Urothelium cell line (cell line): ENCODE results near the gene TAF4.
A peak's percentile ranks its signal among the peaks of the same experiment; 100 is the strongest.

Experiments used
- DNase-seq: peaks from one replicate; pipeline ENCODE4 v3.0.0; 2011; ENCODE audit warnings: low spot score, mixed read lengths
- FAIRE-seq: peaks from 2 replicates; lab custom pipeline; 2011; peaks lifted over from hg19 to GRCh38; lab: Jason Lieb, UNC

The TAF4 gene

DNA sequence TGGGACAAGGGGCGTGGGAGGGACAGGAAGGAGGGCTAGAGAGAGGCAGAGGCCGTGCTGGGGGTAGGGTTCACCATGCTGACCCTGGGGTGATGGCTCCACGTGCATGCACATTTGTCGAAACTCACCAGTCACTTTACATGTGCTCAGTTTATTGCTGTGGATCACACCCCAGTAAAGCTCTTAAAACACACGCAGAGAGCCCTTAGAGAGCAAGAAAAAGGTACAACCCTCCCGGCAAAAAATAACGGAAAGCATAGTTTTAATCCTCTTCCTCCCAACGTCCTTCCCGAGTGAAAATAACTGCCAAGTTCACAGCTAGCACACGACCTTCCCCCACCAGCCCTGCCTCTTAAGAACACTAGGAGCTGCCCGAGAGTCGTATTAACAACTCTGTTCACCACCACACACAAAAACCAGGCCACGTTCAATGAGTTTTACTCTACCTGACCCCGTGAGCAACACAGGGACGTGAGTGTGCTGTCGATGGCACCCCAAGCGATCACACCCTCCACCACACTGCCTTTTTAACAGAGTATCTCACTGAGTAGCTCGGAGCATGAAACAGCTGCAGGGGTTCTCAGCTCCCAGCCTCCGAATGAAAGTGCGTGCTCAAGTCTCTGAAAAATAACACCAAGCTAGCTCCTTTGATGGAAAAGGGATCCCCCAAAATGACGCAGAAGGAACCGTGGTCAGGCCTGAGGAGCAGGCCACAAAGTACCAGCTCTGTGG is 39.7 kb downstream of the TAF4 start:
- DNase-seq (no peak), FAIRE-seq (no peak)

DNA sequence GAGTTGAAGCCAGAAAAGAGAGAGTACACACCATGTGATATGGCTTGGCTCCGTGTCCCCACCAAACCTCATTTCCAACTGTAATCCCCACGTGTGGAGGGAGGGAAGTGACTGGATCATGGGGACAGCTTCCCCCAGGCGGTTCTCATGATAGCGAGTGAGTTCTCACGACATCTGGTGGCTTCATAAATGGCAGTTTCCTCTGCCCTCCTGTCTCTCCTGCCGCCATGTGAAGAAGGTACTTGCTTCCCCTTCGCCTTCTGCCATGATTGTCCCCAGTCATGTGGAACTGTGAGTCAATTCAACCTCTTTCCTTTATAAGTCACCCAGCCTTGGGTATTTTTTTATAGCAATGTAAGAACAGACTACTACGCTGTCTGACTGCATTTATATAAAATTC is 40.3 kb downstream of the TAF4 start:
- FAIRE-seq (no peak), DNase-seq (no peak)

DNA sequence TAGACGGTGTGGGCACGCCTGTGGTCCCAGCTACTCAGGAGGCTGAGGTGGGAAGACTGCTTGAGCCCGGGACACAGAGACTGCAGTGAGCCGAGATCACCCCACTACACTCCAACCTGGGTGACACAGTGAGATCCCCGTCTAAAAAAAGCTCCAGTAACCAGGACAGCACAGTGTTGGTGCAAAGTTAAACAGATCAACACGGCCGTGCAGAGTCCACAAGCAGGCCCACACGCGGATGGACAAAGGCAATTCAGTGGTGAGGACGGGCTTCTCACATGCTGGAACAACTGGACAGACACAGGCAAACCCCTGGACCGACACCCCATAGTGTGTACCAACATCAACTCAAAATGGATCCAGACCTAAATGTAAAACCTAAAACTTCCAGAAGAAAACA is 41.7 kb downstream of the TAF4 start:
- DNase-seq = no peak
- no peak for FAIRE-seq

DNA sequence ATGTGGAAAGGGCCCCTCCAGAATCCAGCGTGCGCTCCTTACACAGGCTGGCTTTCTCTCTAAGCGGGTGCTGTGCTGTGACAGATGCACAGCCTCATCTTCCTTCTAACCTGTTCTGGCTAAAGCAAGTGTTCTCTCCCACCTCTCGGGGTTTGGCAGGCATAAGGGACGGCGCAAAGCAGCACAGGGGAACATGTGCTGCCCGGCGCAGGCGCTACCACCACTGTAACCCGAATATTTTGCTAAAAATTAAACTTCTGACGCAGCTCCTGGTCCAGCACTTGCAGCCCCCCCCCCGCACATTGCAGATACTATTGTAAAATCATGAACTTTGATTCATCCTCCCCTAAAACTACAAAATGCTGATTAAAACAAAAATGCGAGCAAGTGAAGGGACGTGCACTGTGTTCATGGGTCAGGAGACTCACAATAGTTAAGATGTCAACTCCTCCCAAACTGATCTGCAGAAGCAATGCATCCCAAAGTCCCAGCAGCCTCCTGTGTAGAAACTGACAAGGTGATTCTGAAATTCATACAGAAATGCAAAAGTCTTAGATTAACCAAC is 43.0 kb downstream of the TAF4 start:
- DNase-seq (no peak), FAIRE-seq (no peak)

DNA sequence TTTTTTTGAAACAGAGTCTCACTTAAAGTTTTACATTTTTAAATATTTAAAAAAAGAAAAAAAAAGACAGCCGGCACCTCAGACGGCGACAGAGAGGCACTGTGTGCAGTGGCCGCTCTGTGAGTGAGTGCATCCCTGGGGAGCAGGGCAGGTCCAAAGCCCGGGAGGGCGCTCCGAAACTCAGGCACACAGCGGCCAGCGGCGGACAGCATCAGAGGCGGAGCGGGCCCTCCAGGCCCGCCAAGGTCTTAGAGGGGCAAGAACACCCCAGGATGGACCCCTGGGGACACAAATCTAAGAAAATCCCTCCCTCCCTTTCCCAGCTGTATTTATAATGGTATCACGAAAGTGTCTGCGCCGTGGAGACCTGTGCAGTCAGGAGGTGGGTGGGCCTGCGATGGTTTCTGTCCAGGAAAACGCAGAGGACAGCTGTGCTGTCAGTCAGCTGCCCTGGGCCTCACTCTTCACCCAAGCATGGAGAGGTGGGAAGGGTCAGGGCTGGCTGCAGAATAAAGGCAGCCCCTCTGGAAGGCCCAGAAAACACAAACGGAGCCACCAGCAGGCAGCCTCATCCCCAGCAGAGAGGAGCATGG is 43.8 kb downstream of the TAF4 start:
- no peak for DNase-seq
- no peak for FAIRE-seq

DNA sequence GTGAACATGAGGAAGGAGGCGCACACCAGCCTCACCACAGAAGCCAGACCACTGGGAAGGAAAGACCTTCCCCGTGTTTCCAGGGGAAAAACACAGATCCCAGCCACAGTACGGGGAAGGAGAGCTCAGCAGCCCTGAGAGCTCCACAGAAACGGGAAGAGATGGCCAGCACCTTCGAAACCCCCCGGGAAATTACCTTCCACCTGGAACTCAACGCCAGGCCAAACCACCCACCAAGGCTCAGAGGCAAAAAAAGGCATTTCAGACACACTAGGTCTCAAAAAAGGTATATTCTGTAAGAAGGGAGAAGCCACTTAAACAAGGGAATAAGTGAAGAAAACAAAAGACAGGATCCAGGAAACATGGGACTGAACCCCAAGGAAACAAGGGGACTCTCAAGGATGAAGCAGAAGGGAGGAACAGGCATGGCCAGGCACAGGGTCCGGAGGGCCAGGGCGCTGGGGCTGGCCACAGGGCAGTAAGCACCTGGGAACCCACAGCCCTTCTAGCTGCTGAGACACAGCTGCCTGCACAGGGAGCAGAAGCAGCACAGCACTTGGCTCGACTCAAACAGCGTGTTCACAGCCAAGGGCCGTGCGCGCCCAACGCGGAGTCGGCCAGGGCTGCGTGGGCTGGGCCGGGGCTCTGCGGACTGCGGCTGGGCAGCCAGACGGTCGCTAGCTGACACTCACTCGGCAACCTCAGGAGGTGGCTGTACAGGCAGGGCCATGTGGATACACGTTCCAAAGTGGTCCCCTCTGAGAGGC is 44.6 kb downstream of the TAF4 start:
- FAIRE-seq (no peak), DNase-seq (no peak)

DNA sequence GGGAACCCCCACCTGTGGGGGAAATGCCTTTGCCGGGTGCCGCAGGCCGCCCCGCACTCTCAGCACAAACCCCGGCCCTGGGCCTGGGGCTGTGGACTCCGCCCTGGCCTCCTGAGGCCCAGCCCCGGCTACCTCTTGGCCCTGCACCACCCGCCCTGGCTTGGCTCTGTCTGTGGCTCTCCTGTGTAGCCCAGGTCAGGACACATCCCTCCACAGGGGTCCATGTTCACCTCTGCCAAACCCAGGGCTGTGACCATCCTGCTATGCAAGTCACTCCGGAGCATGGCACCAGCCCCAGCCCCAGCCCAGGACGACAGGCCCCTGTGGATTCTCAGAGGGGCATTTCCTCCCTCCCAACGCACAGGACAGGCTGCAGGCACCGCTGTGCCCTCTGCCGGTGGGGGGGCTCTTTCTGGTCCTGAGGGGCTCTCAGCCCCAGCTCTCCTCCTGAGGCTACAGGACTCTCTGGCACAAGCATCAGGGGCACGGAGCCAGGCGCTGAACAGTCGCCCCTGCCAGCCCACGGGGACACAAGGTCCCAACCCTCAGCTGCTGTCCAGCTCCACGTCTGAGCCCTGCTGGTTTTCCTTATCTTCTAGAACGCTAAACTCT is 45.7 kb downstream of the TAF4 start:
- DNase-seq (no peak), FAIRE-seq (no peak)

DNA sequence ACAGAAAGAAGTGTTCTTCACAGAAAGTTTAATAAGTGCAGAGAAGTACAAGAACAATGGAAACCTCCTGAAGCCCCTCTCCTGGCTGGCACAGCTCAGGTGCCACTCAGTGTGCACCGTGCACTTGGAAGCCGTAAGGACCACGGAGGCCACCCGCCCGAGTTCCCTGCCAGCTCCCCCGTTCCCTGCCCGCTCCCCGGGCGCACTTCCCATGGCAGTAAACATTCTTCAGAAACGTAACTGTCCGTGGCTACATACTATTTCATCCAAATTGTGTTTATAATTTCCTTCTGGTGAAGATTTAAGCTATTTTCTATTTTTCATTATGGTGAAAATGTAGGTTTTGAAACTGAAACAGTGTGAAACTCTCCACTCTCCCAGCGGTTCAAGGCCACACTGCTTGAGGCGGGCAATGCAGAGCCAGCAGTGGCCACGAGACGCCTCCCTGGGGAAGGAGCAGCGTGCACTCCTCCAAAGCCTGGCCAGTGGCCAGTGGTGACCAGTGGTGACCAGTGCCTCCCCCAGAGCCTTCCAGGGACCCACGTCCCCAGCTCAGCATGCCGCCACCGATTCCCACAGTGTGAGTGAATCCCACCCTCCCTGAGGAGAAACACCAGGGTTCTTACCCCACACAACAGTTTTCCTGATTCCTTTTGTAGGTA is 46.4 kb downstream of the TAF4 start:
- no peak for FAIRE-seq
- no peak for DNase-seq

DNA sequence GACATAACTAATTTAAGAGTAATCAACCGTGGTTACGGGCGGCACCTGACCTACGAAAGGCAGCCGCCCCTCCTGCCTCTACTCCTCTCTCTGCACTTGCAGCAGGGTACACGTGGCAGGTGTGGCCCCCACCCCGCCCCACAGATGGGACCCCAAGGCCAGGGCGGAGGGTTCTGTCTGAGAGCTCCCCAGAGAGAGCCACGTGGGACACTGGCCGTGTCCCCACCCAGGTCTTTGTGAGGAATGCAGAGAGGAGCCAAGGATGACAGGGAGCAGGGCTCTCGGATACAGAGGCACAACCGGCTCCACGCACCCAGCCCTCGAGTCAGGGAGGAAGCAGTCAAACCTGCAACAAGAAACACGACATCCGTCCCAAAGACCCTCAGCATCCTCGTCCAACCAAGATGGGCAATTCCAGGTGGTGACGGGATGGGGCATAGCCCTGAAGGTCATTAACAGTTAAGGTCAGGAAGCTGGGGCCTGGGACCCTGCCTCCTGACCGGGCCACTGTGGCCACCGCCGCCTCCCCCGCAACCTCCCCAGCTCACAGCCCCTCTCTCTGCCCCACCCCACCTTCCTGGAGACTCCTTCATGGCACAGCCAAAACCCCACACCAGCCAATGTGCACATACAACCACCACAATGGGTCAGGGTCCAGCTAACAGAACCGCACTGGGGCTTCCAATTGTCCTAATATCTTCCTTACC is 47.1 kb downstream of the TAF4 start:
- DNase-seq (no peak), FAIRE-seq (no peak)

DNA sequence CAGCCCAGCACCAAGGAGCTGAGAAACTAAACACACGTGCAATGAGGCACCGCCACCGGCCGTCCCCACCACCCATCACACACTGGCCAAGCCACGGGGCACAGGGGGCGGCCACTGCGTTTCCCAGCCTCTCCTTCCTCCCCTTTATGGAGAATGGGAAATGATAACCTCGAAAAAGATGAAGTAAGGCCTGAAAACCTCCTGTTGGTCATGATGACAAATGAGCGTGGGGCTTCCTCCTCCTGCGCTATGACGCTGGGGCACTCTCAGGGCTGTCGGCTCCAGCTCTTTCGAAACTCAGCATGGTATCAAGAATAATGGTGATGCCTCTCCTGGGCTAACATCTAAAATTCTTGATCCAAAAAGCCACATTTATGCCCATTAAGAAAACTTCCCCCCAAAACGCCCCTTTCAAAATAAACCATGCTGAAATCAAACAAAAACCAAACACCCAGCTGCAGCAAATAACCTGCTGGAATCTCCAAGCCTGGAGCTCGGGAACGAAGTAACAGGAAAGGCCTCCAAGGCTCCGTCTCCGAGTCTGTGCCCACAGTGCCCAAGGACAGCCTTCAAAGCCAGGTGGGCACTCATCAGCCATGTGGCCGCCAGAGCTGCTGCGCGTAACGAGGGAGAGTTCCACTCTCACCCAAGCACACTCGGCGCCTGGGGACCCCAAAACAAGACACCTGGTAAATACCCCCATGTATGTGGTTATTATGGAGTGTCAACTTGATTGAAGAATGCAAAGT is 50.0 kb downstream of the TAF4 start:
- FAIRE-seq = no peak

DNA sequence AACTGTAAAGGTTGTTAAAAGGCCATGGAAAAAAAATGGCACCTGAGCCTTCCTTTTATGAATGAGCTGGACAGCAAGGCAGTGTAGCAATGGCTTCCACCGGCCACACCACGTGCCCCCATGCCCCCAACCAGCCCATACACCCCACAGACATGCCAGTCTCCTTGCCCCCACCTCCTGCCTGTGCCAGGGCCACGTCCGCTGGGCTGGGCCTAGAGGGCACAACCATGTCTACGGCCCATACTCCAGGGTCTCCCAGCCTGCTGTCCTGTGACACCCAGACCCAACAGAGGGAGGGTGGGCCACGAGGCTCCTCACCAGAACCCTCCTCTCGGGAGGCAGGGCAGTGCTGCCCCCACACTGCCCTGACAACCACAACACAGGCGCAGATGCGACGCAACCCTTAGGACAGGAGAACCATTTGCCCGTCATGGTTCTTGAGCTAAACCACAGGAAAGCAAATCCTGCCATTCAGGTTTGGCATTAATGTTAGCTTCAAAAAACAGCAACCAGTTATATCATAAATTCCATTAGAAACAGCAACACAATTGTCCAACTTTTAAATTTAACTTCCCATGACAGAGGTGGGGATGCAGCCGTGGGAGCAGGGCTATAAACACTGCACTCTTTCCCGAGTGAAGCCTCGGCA is 50.7 kb downstream of the TAF4 start:
- DNase-seq (no peak), FAIRE-seq (no peak)

More for the DNA sequence above, 50.0 kb downstream of the TAF4 start:
- DNase-seq = no peak

DNA sequence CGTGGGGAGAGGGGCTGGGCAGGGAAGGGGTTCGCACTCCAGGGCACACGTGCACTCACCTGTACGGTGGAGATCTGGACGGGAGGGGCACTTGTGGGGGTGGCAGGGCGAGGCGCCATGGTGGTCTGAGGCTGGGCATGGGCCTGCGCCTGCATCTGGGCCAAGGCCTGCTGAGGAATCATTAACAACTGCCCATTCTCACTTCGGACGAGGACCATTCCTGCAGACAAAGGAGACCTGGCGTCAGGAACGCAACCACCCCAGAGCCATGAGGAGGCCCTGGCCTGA is 51.2 kb downstream of the TAF4 start:
- DNase-seq (no peak), FAIRE-seq (no peak)

DNA sequence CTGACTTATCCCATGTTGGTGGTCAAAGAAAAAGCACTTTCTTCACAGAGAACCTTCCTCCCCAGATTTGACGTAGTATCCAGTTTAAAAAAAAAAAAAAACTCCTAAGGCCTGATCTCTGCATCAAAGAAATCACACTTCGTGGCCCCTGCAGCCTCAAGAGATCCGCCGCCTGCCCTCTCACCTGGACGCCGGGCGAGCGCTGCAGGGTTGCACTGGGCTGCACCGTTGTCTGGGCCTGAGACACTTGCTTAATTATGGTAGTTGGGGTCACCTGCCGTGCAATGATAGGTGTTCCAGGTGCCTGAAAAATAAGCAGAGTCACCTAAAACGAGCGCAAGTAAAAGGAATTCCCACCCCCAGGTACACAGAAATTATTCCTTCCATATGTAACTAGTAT is 53.0 kb downstream of the TAF4 start:
- DNase-seq = no peak
- no peak for FAIRE-seq

DNA sequence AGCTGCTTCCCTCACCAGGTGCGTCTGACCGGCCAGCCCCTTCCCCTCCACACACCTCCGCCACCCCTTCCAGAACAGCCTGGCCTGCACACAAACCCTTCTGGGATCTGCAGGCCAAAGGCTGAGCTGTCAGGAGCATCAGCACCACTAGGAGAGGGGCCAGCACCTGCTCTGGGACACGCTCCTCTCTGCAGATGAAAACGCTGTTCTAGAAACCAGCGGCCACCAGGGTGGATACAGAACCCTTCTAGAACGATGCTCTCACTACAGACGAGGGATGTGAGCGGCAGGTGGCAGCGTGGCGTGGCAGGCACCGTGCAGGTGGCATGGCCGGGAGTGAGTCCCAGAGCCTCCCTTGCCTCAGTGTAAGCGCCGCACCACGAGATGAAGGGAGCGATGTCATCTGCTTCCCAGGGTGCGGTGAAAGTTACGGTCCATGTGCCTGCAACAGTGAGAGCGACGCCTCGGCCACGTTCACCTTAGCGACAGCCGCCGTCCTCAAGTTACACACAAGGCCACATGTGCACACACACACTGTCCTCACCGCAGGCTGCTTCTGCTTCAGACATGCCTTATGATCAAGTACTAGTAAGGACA is 53.6 kb downstream of the TAF4 start:
- DNase-seq = no peak
- peak; percentile 63 for FAIRE-seq

DNA sequence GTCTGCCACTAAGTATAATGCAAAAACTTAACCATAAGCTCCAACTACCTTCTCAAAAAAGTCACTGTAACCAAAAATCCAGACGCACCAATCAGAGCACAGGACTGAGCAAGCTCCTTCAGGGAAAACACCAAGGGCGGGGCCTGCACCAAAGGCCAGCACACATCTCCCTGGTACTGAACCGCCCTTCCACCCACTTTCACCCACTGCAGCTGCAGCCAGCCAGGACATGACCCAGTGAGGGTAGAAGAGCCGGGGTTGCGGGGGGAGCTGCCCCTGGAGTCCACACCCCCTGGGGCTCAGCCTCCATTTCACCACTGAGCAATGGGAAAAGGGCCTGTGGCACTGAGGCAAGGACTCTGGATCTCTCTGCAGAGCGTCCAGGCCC is 54.3 kb downstream of the TAF4 start:
- DNase-seq (no peak), FAIRE-seq (no peak)

DNA sequence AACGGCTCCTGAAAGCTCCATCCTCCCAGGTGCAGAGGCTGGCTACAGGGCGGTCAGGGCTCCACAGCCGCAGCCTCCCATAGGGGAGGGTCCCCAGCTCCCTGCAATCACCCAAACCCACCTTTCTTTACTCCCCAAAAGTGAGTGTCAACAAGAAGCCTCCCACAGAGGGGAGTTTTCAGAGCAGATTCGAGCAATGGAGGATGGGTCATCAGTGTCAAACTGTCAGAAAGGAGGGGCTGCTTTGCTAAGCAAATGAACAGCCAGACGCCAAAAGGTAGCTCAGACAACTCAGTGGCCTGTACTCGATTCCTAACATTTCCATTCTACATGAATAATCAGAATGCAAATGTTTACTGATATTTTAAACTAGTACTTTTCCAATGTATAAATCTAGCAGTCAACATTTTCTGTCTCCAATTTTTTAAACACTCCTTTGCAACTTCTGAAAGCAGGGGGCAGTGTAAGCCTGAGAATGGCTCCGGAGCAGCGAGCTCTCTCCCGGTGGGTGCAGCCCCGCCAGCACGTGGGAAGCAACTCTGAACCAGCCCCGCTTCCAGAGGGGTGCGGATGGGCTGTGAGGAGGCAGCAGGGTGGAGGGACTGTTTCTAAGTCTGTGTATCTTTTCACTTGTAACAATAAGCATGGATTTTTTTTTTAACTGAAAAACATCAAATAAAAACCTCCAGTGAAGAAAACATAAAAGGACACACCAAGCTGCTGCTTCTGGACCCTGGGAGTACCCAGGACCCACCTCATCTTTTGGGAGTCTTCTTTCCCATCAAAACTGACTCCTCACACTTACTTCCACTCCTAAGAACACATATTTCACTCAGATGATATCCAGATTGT is 54.9 kb downstream of the TAF4 start:
- DNase-seq (peak; percentile 73), FAIRE-seq (peak; percentile 23)

DNA sequence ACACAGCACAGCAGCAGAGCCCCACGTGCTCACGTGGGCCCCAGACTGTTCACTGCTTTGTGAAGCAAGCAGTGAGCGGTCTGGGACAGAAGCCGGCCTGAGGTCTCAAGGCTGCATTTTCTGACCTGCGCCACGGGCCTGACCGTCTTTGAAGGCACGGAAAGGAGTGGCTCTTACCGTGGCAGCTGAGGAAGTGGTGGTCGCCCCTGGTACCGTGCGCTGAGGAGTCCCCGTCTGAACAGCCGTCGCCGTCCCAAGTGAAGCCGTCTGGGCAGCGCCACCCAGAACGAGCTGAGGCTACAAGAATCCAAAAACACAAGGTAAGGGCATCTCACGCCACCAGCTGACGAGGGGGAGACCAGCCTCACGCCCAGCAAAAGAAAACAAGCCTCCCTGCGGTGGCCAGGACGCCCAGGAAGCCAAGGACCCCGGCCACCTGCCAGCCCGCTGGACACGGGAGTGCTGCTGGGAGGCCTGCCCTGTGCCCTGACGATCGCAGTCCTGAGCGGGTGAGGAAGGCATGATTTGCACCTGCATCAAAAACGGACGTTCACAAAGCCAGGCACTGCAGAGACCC is 55.7 kb downstream of the TAF4 start:
- FAIRE-seq (peak; percentile 42), DNase-seq (no peak)

DNA sequence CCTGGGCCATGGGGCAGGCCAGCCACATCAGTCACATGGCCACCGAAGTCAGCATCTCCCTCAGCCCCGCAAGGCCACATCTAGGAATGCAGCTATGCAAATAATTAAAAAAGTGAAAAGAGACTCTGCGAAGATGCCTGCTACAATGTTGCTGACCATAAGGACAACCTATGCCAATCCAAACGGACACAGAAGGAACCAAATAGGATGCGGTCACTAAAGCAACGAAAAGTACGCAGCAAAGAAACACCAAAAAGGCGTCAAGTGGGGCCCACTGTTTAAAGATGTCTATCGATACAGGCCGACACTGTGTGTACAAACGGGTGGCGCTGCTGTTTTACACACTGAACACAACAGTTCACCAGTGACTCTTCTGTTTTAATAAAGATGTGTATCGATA is 56.4 kb downstream of the TAF4 start:
- FAIRE-seq = peak; percentile 44
- DNase-seq = no peak
